HG03066 (cell line): ENCODE measurements around the gene SLC5A5.
"Not testable (repeated sequence)": the region's sequence is repeated elsewhere in the genome, so short reads cannot be mapped to it uniquely, and the experiment has no call there.

Experiments used
- ATAC-seq: cut with Tn5 transposase; IDR thresholded peaks from one replicate; pipeline ENCODE4 v1.9.1; 2021; ENCODE audit warnings: low read depth; ENCODE audit not compliant: unreplicated experiment

Gene SLC5A5

DNA sequence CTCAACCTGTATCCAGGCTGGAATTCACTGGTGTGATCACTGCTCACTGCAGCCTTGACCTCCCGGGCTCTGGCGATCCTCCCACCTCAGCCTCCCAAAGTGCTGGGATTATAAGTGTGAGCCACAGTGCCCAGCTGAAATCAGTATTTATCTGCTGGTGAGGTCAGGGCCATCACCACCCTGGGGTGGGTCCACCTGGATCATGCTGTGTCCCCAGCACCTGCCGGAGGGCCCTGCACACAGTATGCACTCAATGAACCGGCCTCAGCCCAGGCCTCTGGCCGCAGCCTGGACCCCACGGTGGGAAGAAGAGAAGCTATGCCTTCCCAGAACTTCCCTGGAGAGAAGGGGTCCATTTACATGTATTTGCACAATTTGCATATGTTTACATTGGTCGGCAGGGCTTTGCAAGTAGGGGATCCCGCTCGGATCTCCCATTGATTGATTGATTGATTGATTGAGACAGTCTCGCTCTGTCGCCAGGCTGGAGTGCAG is 2.6 kb upstream of the SLC5A5 start:
- no peak for ATAC-seq

DNA sequence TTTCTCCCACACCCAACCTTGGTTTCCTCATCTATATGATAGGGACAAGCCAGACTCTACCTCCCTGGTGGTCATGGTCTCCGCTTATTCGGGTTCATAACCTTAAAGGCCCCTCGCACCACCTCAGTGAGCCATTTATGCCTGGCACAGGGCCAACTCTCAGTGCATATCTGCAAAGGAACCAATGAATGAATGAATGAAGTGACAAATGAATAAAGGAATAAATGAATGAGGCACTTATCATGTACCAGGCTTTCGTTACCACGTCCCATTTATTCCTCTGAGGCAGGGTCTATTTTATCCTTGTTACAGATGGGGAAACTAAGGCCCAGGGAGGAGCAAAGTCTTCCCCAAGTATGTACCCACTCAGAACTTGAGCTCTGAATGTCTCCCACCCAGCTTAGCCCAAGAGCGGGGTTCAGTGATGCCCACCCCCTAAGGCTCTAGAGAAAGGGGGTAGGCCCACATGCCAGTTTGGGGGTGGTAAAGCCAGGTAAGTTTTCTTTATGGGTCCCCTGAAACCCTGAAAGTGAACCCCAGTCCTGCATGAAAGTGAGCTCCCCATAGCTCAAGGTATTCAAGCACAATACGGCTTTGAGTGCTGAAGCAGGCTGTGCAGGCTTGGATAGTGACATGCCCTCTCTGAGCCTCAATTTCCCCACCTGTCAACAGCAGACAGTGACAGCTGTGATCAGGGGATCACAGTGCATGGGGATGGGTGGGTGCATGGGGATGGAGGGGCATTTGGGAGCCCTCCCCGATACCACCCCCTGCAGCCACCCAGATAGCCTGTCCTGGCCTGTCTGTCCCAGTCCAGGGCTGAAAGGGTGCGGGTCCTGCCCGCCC is 490 bp upstream of the SLC5A5 start:
- no peak for ATAC-seq

DNA sequence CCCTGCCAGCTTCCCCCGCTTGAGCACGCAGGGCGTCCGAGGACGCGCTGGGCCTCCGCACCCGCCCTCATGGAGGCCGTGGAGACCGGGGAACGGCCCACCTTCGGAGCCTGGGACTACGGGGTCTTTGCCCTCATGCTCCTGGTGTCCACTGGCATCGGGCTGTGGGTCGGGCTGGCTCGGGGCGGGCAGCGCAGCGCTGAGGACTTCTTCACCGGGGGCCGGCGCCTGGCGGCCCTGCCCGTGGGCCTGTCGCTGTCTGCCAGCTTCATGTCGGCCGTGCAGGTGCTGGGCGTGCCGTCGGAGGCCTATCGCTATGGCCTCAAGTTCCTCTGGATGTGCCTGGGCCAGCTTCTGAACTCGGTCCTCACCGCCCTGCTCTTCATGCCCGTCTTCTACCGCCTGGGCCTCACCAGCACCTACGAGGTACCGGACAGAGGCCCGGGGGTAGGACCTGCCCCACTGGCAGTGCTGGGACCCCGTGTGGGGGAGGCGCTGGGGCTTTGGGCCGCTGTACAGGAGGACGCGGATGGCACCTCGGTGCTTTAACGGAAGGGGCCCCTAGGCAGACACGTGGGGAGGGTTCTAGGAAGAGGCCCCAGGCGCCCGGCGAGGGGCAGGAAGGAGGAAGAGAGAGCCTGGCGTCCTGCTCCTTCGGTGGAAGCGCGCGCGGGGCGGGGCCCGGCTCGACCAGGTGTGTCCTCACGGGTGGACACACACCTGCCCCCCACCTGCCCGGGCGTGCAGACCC is 681 bp downstream of the SLC5A5 start:
- no peak for ATAC-seq

DNA sequence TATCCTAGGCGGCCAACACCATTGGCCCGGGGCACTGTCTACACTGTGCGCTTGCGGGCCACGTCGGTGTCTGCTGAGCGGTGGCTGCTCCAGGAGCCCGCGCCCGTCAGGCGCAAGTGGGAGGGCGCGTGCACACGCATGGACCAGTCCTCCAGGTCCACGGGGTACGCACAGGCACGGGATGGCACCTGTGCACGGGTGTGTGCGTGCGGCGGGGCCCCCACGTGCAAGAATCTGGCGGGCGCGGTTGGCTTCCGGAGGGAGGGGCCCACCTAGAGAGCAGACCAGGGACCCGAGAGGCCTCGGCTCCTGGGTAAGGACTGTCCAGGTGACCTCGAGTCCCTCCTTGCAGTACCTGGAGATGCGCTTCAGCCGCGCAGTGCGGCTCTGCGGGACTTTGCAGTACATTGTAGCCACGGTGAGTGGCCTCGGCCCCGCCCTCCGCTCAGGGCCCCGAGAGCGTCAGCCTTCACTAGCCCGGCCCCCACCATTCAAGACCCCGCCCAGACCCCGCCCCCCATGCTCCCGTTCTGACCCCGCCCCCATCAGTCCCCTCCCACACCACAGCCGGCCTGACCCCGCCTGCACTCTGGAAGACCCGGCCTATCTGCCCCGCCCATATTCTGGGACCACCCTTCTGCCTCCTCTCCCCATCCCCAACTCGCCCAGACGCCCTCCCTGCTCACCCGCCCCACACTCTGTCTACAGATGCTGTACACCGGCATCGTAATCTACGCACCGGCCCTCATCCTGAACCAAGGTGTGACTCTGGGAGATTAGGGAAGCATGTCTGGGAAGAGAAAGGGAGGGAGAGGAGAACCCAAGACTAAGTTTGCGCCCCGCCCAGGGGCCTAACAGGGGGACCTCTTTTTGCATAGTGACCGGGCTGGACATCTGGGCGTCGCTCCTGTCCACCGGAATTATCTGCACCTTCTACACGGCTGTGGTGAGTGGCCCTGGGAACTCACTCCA is 2.3 kb downstream of the SLC5A5 start:
- ATAC-seq, result no peak

DNA sequence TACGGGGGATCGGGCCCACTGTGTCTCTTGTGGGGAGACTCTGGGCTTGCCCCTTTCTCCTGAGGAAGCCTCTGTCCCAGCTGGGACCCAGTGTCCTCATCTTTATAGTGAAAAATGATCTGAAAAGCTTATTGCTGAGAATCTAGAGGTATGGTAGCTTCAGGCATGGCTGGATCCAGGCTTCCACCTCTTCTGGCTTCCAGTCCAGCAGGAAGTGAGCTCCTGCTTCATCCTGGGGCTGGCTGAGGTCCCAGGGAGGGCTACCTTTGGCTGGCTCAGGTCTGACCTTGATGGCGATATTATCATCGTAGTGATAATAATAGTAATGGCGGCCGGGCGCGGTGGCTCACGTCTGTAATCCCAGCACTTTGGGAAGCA is 3.0 kb downstream of the SLC5A5 start:
- no peak for ATAC-seq

DNA sequence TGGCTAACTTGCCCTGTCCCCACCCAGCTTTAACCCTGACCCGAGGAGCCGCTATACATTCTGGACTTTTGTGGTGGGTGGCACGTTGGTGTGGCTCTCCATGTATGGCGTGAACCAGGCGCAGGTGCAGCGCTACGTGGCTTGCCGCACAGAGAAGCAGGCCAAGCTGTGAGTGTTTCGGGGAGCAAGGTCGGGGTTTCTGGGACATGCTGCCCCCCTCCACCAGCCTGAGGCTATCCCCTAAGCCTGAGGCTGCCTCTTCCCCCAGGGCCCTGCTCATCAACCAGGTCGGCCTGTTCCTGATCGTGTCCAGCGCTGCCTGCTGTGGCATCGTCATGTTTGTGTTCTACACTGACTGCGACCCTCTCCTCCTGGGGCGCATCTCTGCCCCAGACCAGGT is 6.0 kb downstream of the SLC5A5 start:
- ATAC-seq, result no peak

DNA sequence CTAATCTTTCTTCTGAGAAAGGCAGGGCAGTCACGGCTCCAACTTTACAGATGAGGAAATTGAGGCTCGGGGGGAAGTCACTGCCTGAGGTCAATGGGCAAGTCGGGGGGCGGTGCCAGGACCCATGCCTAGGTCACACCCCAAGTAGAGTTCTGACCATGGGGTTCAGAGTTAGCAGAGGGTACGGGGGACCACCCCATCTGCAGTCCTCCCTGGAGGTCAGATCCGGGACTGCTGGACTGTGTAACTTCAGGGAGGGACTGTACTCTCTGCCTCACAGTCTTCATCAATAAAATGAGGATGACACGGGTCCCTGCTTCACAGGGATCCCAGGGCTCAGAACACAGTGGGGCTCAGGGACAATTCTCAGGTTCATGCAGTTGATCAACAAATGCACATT is 7.7 kb downstream of the SLC5A5 start:
- ATAC-seq, result no peak

DNA sequence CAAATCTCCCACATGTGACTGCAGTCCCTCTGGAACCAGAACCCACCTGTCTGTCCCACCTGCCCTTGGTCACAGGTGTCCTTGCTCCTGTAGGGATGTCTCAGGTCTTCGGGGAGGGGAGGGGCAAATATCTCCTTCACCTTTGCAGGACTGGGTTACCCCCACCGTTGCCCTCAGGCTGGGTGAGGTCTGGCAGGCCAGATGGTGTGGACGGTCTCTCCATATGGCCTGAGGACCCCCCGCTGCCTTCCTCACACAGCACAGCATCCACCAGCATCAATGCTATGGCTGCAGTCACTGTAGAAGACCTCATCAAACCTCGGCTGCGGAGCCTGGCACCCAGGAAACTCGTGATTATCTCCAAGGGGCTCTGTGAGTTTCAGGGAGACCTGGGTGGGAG is 10.0 kb downstream of the SLC5A5 start:
- no peak for ATAC-seq

DNA sequence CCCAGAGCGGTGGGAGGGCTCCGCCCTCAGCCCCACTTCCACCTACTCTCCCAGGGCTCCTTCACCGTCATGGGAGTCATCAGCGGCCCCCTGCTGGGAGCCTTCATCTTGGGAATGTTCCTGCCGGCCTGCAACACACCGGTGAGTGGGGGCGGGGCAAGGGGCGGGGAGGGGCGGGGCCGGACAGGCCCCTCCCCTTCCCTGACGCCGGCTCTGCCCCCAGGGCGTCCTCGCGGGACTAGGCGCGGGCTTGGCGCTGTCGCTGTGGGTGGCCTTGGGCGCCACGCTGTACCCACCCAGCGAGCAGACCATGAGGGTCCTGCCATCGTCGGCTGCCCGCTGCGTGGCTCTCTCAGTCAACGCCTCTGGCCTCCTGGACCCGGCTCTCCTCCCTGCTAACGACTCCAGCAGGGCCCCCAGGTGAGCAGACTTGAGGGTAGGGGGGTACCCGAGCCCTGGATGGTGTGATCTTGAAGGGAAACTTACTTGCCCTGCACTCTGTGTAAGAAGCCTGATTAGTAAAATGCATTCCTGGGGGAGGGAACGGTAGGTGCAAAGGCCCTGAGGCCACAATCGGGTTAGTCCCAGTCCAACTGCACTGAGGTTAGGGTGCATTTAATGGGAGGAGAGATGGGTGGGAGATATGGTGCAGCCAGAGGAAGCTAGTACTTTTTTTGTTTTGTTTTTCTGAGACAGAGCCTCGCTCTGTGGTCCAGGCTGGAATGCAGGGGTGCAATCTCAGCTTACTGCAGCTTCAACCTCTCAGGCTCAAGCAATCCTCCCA is 12.1 kb downstream of the SLC5A5 start:
- no peak for ATAC-seq

DNA sequence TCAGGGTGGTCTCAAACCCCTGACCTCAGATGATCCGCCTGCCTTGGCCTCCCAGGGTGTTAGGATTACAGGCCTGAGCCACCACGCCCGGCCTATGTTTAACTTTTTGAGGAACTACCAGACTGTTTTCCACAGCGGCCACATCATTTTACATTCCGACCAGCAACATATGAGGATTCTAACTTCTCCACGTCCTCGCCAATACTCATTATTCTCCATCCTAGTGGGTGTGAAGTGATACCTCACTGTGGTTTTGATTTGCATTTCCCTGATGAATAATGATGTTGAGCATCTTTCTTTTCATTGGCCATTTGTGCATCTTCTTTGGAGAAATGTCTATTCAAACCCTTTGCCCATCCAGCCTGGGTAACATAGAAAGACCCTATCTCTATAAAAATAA is 14.8 kb downstream of the SLC5A5 start:
- ATAC-seq, result no peak

DNA sequence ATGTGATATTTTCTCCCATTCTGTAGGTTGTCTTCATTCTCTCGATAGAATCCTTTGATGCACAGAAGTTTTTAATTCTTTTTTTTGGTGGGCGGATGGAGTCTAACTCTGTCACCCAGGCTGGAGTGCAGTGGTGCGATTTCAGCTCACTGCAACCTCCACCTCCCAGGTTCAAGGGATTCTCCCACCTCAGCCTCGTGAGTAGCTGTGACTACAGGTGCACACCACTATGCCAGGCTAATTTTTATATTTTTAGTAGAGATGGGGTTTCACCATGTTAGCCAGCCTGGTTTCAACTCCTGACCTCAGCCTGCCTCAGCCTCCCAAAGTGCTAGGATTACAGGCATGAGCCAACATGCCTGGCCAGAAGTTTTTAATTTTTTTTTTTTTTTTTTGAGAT is 15.5 kb downstream of the SLC5A5 start:
- ATAC-seq, result not testable (repeated sequence)

DNA sequence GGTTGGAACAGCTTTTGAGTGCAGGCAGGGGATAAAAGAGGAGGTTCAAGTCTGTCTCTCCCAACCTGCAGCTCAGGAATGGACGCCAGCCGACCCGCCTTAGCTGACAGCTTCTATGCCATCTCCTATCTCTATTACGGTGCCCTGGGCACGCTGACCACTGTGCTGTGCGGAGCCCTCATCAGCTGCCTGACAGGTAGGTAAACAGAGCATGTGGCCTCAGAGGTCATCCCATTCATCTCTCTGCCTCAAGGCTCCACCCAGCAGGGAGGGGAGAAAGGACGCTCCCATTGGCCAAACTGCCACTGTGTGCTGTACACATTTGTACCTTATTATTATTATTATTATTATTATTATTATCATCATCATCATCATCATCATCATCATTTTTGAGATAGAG is 16.5 kb downstream of the SLC5A5 start:
- no peak for ATAC-seq

DNA sequence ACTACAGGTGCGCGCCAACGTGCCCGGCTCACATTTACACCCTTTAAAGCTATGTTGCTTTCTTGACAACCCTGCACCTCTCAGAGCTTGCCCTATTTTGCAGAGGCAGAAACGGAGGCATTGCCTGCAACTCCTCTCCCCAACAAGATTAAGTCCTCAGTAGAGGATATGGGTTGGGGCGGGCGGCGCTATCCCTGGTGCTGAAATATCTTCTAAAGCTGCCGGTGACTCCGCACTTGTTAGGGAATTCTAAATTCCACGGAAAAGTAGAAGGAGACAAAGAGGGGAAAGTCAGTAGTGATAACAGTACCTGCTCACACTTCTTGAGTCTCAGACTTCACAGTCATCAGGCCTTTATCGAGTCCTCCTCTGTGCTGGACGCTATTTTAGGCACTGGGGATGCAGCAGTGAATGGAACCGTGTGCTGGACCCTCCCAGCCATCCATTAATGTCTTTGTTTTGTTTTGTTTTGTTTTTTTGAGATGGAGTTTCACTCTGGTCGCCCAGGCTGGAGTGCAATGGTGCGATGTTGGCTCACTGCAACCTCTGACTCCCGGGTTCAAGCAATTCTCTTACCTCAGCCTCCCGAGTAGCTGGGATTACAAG is 18.0 kb downstream of the SLC5A5 start:
- ATAC-seq, result no peak

DNA sequence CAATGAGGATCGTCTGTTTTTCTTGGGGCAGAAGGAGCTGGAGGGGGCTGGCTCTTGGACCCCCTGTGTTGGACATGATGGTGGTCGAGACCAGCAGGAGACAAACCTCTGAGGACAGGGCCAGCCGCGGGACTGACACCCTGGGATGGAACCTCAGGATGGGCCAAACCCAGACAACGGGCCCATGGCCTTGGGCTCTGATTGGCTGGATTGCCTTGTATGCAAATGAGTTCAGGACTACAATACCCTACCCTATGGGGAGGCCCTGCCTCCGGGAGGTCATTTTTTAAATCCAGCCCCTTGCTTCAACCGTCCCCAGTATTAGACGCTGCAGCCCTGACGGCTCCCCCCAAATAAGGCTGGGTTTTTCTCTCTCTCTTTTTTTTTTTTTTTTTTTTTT is 22.0 kb downstream of the SLC5A5 start:
- no peak for ATAC-seq

DNA sequence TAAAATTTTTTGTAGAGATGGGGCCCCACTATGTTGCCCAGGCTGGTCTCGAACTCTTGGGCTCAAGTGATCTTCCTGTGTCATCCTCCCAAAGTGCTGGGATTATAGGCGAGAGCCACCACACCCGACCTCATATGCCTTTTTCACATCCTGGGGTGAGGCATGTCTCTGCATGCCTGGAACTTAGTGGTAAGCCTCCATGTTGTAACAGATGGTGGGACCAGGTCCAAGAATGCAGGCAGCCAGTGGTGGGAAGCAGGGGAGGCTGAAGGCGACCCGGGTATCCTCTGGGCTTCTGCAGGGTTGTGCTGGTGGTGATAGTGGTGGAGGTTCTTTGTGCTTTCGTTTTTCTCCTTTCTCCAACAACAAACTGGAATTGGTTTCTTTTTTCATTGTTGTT is 31.0 kb downstream of the SLC5A5 start:
- ATAC-seq, result no peak

DNA sequence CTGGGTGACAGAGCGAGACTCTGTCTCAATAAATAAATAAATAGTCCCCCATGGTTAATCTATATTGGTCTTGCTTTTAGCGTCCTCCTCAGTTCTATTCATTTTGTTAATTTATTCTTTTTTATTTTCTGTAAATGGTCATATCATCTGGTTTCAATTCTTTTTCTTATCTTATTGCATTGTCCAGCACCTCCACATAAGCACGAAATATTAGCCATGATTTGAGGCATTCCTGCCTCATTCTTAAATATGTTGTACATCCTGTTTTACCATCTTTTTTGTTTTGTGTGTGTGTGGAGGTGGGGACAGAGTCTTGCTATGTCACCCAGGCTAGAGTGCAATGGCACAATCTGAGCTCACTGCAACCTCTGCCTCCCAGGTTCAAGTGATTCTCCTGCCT is 36.5 kb downstream of the SLC5A5 start:
- no peak for ATAC-seq

DNA sequence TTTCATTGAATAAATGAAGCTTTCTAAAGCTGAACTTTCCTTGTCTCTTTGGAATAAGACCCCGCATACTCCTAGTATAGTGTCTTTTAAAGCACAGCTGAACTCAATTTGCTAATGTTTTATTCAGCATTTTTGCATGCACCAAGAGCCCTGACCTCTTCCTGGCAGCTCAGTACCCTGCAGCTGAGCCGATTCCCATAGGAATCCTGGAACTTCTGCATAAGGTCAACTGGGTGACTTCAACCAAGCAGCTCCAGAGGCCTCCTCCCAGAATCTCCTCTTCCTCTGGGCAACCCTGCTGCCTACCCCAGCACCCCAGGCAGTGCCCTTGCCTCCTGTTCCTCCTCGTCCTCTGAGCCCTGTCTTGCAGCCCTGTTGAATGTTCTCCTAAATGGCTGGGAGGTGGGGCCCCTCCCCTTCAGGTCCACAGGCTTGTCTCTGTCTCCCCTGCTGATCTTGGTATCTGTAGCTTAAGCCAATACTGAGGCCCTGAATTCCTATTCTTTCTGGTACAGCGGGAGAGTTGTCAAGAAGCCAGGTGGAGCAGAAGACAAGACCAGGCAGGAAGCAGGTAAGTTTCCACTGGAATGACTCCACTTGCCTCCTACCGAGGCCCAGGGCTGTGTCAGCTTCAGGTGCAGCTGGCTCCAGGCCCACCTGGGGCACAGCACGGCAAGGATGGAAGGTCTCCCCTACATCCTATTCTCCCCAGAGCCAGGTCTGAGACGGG is 37.4 kb downstream of the SLC5A5 start:
- ATAC-seq, result no peak

DNA sequence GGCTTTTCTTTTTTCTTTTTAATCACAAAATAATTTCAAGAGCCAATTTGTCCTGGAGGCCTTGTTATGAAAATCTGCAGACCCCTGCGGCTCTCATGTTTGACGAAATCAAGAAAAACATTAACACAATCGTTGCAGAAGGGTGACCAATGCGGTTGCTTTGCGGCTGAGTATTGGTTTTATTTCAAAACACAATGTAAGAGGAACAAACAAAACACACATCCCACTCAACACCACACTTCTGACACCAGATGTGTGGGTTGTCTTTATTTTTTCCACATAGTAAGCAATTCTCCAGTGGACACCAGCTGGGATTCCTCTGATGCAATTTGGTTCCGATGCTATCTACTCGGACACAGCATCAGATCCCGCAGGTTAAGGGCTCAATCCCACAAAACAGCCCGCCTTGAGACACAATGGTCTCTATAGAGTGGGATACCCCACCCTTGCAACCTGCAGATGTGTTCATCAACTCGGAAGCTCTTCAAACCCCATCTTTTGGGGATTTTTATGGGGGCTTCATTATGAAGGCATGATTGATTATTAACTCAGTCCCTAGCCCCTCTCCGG is 39.1 kb downstream of the SLC5A5 start:
- no peak for ATAC-seq
